Uterus (tissue), 2 donors: ENCODE data around the gene BRDT.

Experiments used
- CTCF ChIP-seq, 4 experiments: fragments of 200-600 bp in 2 of 4; fragments of 450-650 bp in 2 of 4; sonication (generic) in 2 of 4; IDR thresholded peaks; one replicate each; pipeline ENCODE4 v1.5.1; 2016 to 2019; ENCODE audit warnings: antibody characterized with exemption in 4 of 4, mild to moderate bottlenecking in 2 of 4, moderate library complexity in 1 of 4
- POLR2A ChIP-seq, 2 donors: fragments of 450-650 bp; IDR thresholded peaks; one replicate each; pipeline ENCODE4 v1.6.1; 2016; ENCODE audit warnings: antibody characterized with exemption in 2 of 2, mild to moderate bottlenecking in 1 of 2, moderate library complexity in 1 of 2

- TF ChIP-seq CTCF (IDR thresholded peaks at IDR 0.05): no peak
- TF ChIP-seq POLR2A (IDR thresholded peaks at IDR 0.05): no peak
Observed at GRCh38 chr1:92004129-92004528, 54.9 kb downstream of the BRDT start.
